Measurements from ENCODE around the gene AGAP1. TPM values are rescaled to one million over a fixed set of nuclear protein-coding genes. Genes with fewer than 3 reads are reported as not detected.

AGAP1 gene
- polyA plus RNA-seq, 1 donor from 2014 or later, result 17.4 TPM

- no peak overlapping the region for H3K9ac ChIP-seq (ENCODE audit: low read length)
- no peak overlapping the region for H2AFZ ChIP-seq (ENCODE audit: low read depth, low read length)
- no peaks in the 10 kb centered on the region for H3K36me3 ChIP-seq (ENCODE audit: insufficient read depth, low read length)
- no peak overlapping the region for H3K4me3 ChIP-seq (ENCODE audit: low read length)
- H3K27me3 ChIP-seq (ENCODE audit: insufficient read depth, low read depth, low read length), result no peaks in the 10 kb centered on the region
- no peak overlapping the region for H3K27ac ChIP-seq (ENCODE audit: low read length)
- TF ChIP-seq EP300 (conservative IDR thresholded peaks at IDR 0.05; ENCODE audit: poor library complexity, severe bottlenecking), result no peak
- no peak for TF ChIP-seq SMC3 (conservative IDR thresholded peaks at IDR 0.05; ENCODE audit: poor library complexity)
- no peak for TF ChIP-seq EZH2 (IDR thresholded peaks at IDR 0.05; ENCODE audit: borderline replicate concordance, insufficient read depth, low read length, poor library complexity, severe bottlenecking)
- TF ChIP-seq, protein P1, sequence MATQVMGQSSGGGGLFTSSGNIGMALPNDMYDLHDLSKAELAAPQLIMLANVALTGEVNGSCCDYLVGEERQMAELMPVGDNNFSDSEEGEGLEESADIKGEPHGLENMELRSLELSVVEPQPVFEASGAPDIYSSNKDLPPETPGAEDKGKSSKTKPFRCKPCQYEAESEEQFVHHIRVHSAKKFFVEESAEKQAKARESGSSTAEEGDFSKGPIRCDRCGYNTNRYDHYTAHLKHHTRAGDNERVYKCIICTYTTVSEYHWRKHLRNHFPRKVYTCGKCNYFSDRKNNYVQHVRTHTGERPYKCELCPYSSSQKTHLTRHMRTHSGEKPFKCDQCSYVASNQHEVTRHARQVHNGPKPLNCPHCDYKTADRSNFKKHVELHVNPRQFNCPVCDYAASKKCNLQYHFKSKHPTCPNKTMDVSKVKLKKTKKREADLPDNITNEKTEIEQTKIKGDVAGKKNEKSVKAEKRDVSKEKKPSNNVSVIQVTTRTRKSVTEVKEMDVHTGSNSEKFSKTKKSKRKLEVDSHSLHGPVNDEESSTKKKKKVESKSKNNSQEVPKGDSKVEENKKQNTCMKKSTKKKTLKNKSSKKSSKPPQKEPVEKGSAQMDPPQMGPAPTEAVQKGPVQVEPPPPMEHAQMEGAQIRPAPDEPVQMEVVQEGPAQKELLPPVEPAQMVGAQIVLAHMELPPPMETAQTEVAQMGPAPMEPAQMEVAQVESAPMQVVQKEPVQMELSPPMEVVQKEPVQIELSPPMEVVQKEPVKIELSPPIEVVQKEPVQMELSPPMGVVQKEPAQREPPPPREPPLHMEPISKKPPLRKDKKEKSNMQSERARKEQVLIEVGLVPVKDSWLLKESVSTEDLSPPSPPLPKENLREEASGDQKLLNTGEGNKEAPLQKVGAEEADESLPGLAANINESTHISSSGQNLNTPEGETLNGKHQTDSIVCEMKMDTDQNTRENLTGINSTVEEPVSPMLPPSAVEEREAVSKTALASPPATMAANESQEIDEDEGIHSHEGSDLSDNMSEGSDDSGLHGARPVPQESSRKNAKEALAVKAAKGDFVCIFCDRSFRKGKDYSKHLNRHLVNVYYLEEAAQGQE (IDR thresholded peaks at IDR 0.05; ENCODE audit: borderline replicate concordance), result no peak
- TF ChIP-seq POLR2AphosphoS5 (IDR thresholded peaks at IDR 0.05), result no peak
- no peak for TF ChIP-seq CTCF (IDR thresholded peaks at IDR 0.05; ENCODE audit: poor library complexity, severe bottlenecking)
- TF ChIP-seq TAF1 (IDR thresholded peaks at IDR 0.05; ENCODE audit: low read depth), result no peak
- TF ChIP-seq MXI1 (conservative IDR thresholded peaks at IDR 0.05; ENCODE audit: poor library complexity, severe bottlenecking), result no peak
- no peak for TF ChIP-seq RAD21 (conservative IDR thresholded peaks at IDR 0.05)
- H3K79me2 ChIP-seq (replicated peaks; ENCODE audit: insufficient read depth, low read length), result no peaks in the 10 kb centered on the region
- H4K20me1 ChIP-seq (ENCODE audit: insufficient read depth), result no peaks in the 10 kb centered on the region
- H3F3A ChIP-seq (ENCODE audit: insufficient read depth, low read length, poor library complexity, severe bottlenecking), result no peaks in the 10 kb centered on the region
- H3K9me3 ChIP-seq (ENCODE audit: low read length), result no peaks in the 10 kb centered on the region
- H3K9me2 ChIP-seq (ENCODE audit: insufficient read depth, low read length), result no peaks in the 10 kb centered on the region
- no peak overlapping the region for H3K4me2 ChIP-seq (ENCODE audit: low read length)
Measured at GRCh38 chr2:236109061-236109460, 615.2 kb downstream of the AGAP1 start.

DNA sequence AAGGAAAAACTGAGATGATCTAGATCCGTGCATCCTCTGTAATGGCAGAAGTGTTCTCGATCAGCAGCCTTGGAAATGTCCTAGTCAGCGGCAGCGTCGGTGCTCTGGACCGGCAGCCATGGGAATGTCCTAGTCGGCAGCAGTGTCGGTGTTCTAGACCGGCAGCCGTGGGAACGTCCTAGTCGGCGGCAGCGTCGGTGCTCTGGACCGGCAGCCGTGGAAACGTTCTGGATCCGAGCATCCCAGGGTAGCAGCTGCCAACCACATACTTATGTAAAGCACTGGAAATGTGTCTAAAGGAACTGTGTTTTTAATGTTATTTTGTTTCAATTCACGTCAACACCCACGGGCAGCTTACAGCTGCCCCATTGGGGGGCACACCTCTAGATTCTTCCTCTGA is 615.6 kb downstream of the AGAP1 start:
- Histone ChIP-seq H3K27ac (ENCODE audit: low read length) (no peak overlapping the region), H3K36me3 (ENCODE audit: insufficient read depth, low read length) (no peaks in the 10 kb centered on the region), H3K9me3 (ENCODE audit: low read length) (no peaks in the 10 kb centered on the region), H3K4me3 (ENCODE audit: low read length) (no peak overlapping the region), H3F3A (ENCODE audit: insufficient read depth, low read length, poor library complexity, severe bottlenecking) (no peaks in the 10 kb centered on the region), H3K9me2 (ENCODE audit: insufficient read depth, low read length) (no peaks in the 10 kb centered on the region), H2AFZ (ENCODE audit: low read depth, low read length) (no peak overlapping the region), H3K79me2 (replicated peaks; ENCODE audit: insufficient read depth, low read length) (no peaks in the 10 kb centered on the region), H4K20me1 (ENCODE audit: insufficient read depth) (no peaks in the 10 kb centered on the region), H3K4me2 (ENCODE audit: low read length) (no peak overlapping the region), H3K27me3 (ENCODE audit: insufficient read depth, low read depth, low read length) (no peaks in the 10 kb centered on the region), H3K9ac (ENCODE audit: low read length) (no peak overlapping the region)
- TF ChIP-seq, protein P1 (IDR thresholded peaks at IDR 0.05; ENCODE audit: borderline replicate concordance), result no peak
- TF ChIP-seq EP300 (conservative IDR thresholded peaks at IDR 0.05; ENCODE audit: poor library complexity, severe bottlenecking) (no peak), EZH2 (IDR thresholded peaks at IDR 0.05; ENCODE audit: borderline replicate concordance, insufficient read depth, low read length, poor library complexity, severe bottlenecking) (no peak), CTCF (IDR thresholded peaks at IDR 0.05; ENCODE audit: poor library complexity, severe bottlenecking) (no peak), POLR2AphosphoS5 (IDR thresholded peaks at IDR 0.05) (no peak), SMC3 (conservative IDR thresholded peaks at IDR 0.05; ENCODE audit: poor library complexity) (no peak), TAF1 (IDR thresholded peaks at IDR 0.05; ENCODE audit: low read depth) (no peak), RAD21 (conservative IDR thresholded peaks at IDR 0.05) (no peak), MXI1 (conservative IDR thresholded peaks at IDR 0.05; ENCODE audit: poor library complexity, severe bottlenecking) (no peak)

Data from neural cell (in vitro differentiated cells).